Measurements from ENCODE around the gene SMPD2. TPM values are rescaled to one million over a fixed set of nuclear protein-coding genes. Genes with fewer than 3 reads are reported as not detected.

The SMPD2 gene
- total RNA-seq, 2 donors from 2014 or later, result 21.9 to 27.5 TPM

DNA sequence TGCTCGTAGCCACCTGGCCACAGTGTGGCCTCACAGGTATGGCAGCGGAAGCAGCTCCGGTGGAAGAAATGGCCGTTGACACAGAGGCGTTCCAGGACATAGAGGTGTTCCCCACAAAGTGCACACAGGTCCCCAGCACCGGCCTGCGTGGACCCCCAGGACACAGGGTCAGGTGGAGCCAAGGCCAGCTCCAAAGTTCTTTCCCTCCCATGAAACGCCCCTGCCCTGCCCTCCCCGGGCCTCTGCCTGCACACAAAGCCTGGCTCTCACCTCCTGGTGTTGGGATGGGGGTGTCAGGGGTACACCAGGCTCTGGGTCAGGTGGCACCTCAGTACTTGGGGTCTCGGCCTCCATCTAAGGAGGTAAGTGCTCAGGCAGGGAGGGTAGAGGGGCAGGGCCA is 6.6 kb downstream of the SMPD2 start:
- no peak overlapping the region for H3K9ac ChIP-seq (ENCODE audit: low read depth in 2 of 2, low read length in 2 of 2)
- H3K27ac ChIP-seq, result no peak overlapping the region
- intact Hi-C loops (cut with DNase I), result loop anchor here (5.0 kb wide), 1 partner anchor 240 kb away; no protein-coding TSS in a partner anchor
- no peaks in the 10 kb centered on the region for H3K9me3 ChIP-seq
- TF ChIP-seq, protein P1, sequence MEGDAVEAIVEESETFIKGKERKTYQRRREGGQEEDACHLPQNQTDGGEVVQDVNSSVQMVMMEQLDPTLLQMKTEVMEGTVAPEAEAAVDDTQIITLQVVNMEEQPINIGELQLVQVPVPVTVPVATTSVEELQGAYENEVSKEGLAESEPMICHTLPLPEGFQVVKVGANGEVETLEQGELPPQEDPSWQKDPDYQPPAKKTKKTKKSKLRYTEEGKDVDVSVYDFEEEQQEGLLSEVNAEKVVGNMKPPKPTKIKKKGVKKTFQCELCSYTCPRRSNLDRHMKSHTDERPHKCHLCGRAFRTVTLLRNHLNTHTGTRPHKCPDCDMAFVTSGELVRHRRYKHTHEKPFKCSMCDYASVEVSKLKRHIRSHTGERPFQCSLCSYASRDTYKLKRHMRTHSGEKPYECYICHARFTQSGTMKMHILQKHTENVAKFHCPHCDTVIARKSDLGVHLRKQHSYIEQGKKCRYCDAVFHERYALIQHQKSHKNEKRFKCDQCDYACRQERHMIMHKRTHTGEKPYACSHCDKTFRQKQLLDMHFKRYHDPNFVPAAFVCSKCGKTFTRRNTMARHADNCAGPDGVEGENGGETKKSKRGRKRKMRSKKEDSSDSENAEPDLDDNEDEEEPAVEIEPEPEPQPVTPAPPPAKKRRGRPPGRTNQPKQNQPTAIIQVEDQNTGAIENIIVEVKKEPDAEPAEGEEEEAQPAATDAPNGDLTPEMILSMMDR (IDR thresholded peaks at IDR 0.05), result no peak
- H3K4me1 ChIP-seq, result peaks cover under 1% of the 10 kb centered on the region
- peaks cover 4% of the 10 kb centered on the region for H3K36me3 ChIP-seq
- no peak overlapping the region for H3K4me3 ChIP-seq
- H3K27me3 ChIP-seq, result no peaks in the 10 kb centered on the region
- no peak for DNase-seq

DNA sequence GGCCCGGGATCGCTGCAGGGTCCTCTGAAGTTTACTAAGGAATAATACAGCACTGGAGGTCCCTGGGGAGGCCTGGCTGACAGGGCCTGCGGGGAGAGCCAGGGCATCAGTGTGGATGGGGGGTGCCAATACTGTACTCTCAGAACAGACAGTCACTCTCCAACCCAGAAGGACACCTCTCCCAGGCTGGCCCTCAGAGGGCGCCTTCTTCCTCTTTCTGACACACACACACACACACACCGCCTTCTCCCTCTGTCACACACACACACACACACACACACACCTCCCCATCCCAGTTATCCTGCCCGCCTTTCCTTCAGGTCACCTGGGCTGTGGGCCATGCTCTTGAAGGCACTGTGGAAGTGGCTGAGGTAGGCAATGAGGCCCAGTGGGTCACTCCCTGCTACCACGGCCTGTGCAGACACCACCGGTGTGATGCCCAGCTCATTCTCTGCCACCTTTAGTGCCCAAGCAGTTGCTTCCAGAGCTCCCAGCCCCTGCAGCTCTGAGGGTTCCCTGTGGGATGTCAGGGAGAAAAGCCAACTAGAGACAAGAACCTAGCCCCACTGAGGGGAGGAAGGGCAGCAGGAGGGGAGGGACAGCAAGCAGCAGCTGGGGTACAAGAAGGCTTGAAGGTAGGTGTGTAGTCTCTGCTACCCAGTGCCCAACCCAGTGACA is 7.5 kb downstream of the SMPD2 start:
- Histone ChIP-seq H3K36me3 (peaks cover 4% of the 10 kb centered on the region), H3K9ac (ENCODE audit: low read depth in 2 of 2, low read length in 2 of 2) (no peak overlapping the region), H3K9me3 (no peaks in the 10 kb centered on the region), H3K27me3 (no peaks in the 10 kb centered on the region), H3K4me1 (no peaks in the 10 kb centered on the region), H3K27ac (no peak overlapping the region), H3K4me3 (no peak overlapping the region)
- intact Hi-C loops (cut with DNase I), result loop anchor here (5.0 kb wide), 1 partner anchor 239 kb away; no protein-coding TSS in a partner anchor
- DNase-seq, result no peak
- TF ChIP-seq, protein P1 (IDR thresholded peaks at IDR 0.05), result no peak

DNA sequence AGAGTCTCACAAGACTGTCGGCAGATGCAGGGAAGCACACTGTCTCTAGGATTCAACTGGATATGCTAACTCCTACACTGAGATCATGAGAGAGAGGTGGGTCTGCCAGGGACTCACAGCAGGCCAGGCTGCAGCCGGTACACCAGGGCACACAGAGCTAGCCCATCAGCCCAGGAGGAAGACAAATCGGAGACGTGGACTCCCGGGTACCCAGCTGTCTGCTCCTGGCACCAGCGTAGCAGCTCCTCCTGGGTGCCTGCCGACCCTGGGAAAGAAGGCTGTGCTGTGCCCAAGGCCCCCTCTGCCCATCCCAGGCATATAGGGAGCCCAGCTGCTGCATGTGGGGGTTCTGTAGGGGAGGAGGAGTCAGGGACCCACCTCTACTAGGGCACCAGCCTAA is 8.1 kb downstream of the SMPD2 start:
- intact Hi-C loops (cut with DNase I), result loop anchor here (5.0 kb wide), 1 partner anchor 239 kb away; no protein-coding TSS in a partner anchor
- no peaks in the 10 kb centered on the region for H3K27me3 ChIP-seq
- no peaks in the 10 kb centered on the region for H3K9me3 ChIP-seq
- TF ChIP-seq, protein P1 (IDR thresholded peaks at IDR 0.05), result no peak
- DNase-seq, result no peak
- no peak overlapping the region for H3K4me3 ChIP-seq
- no peaks in the 10 kb centered on the region for H3K4me1 ChIP-seq
- H3K27ac ChIP-seq, result no peak overlapping the region
- H3K9ac ChIP-seq (ENCODE audit: low read depth in 2 of 2, low read length in 2 of 2), result no peak overlapping the region
- H3K36me3 ChIP-seq, result peaks cover 4% of the 10 kb centered on the region

DNA sequence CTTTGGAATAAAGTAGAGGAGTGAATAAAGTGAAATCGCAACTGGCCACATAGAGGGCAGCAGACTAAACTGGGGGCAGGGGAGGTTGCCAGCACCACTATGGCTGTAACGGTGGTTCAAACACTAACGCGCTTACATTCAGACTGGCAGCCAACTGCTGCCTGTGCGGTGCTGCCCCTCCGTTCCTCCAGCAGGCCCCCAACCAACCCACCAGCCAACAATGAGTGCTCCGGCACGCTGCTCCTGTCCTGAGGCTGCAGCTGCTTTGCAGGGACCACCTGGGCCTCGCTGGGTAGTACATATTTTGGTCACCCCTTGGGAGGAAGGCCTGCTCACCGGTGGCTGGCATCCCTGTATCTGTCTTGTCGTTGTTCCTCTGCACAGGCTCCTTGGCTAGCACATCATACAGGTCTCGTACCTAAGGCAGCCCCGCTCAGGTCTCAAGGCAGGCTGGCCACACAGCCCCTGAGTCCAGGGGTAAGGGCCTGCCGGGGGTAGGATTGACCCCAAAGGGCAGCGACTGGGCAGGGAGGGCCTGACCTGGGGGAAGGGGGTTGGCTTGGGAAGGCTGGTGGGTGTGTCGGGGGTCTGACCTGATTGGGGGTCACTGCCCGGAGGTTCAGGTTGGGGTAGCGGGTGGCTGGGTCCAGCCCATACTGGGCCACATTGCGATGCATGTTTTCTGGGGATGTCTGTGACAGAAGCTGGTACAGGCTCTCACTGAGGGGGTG is 8.7 kb downstream of the SMPD2 start:
- intact Hi-C loops (cut with DNase I), result loop anchor here (5.0 kb wide), 1 partner anchor 238 kb away; no protein-coding TSS in a partner anchor
- Histone ChIP-seq H3K9me3 (no peaks in the 10 kb centered on the region), H3K36me3 (peaks cover 1% of the 10 kb centered on the region), H3K4me3 (no peak overlapping the region), H3K27ac (no peak overlapping the region), H3K27me3 (no peaks in the 10 kb centered on the region), H3K9ac (ENCODE audit: low read depth in 2 of 2, low read length in 2 of 2) (no peak overlapping the region), H3K4me1 (peaks cover 5% of the 10 kb centered on the region)
- TF ChIP-seq, protein P1 (IDR thresholded peaks at IDR 0.05), result no peak
- DNase-seq, result no peak

DNA sequence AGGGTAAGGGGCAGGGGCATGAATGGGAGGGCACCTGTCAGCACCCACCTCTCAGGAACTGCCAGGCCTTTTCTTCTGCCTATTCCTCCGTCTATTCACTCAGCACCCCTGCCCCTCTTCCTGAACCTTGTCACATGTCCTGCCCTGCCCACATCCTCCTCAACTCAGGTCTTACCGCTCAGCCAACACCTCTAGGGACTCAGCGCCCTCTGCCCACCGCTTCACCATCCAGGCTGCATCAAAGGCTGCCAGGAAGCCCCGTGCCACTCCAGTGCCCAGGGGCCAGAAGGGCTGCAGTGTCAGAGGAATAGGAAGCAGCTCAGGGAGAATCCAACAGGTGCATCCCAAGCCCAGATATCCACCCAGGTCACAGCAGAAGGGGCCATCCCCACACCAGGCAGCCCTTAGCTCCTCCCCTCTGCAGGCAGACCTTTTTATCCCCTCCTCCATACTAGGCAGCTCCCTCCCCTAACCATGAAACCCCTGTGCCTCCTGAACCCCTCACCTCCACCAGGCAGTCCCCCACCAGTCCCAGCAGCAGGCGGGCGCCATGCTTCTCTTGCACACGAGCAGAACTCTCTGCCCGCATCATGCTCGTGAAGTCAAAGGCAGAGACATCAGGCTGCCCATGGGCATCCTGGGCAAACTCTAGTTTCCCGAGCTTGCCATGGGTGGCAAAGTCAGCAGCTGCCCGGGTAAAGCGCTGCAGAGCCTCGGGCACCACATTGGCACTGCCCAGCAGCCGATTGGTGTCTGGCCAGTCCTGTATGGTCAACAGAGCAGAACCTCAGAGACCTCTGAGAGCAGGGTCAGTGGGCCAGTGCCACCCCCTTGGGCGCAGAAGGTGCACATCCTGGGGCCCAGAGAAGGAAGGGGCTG is 9.5 kb downstream of the SMPD2 start:
- H3K9ac ChIP-seq (ENCODE audit: low read depth in 2 of 2, low read length in 2 of 2), result no peak overlapping the region
- H3K4me3 ChIP-seq, result no peak overlapping the region
- no peaks in the 10 kb centered on the region for H3K9me3 ChIP-seq
- TF ChIP-seq, protein P1 (IDR thresholded peaks at IDR 0.05), result no peak
- H3K4me1 ChIP-seq, result peaks cover 8% of the 10 kb centered on the region
- H3K36me3 ChIP-seq, result no peaks in the 10 kb centered on the region
- no peak for DNase-seq
- intact Hi-C loops (cut with DNase I), result loop anchor here (5.0 kb wide), 1 partner anchor 237 kb away; no protein-coding TSS in a partner anchor
- no peaks in the 10 kb centered on the region for H3K27me3 ChIP-seq
- H3K27ac ChIP-seq, result no peak overlapping the region
